ENCODE results near the gene FGF14.

The FGF14 gene

GRCh38 chr13:101698400-101698799 lies 703.4 kb downstream of the FGF14 start:
- DNase-seq = no peak

- DNase-seq = no peak
These were observed 704.1 kb downstream of the FGF14 start for GRCh38 chr13:101697745-101698144.

- DNase-seq = no peak
These were observed 705.9 kb downstream of the FGF14 start for GRCh38 chr13:101695870-101696516.

GRCh38 chr13:101691341-101691860 lies 710.4 kb downstream of the FGF14 start:
- DNase-seq = no peak

- no peak for DNase-seq
These were observed 711.0 kb downstream of the FGF14 start for GRCh38 chr13:101690871-101691270.

GRCh38 chr13:101686003-101686402 lies 715.8 kb downstream of the FGF14 start:
- DNase-seq = no peak

- no peak for DNase-seq
These were observed 720.0 kb downstream of the FGF14 start for GRCh38 chr13:101681834-101682233.

GRCh38 chr13:101673360-101674105 lies 728.3 kb downstream of the FGF14 start:
- no peak for DNase-seq

- DNase-seq = no peak
These were observed 740.0 kb downstream of the FGF14 start for GRCh38 chr13:101661839-101662238.

Data from inflammatory macrophage treated with lipopolysaccharide for 1 hour (primary cell).